Measurements from ENCODE around the gene ZNF423. TPM values are rescaled to one million over a fixed set of nuclear protein-coding genes. Genes with fewer than 3 reads are reported as not detected.

ZNF423 gene
- total and polyA plus RNA-seq, 2 experiments from 2014 or later = 12.3 to 22.2 TPM

DNA sequence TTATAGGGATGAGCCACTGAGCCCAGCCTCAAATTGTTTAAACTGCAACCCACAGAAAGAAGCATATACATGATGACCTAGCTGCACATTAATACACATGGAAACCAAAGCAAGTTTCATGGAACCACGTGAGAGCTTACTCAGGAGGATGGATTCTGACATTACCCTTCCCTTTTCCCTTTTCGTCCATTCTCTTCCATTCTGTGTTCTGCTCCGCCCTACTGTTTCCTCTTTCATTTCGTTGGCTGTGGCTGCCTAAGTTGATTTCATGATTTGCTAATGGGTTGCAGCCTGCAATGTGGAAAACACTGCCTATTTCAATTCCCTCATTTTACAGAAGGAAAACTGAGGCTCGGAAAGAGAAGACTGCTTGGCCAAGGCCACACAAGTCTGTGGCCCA, 305.8 kb downstream of the ZNF423 start:
- Histone ChIP-seq H3K4me1 (ENCODE audit: low read depth) (peaks cover 8% of the 10 kb centered on the region), H3K9me3 (ENCODE audit: low read depth) (no peaks in the 10 kb centered on the region), H3K27ac (no peak overlapping the region), H3K4me3 (no peak overlapping the region), H3K36me3 (no peaks in the 10 kb centered on the region), H3K27me3 (no peaks in the 10 kb centered on the region)
- no peak for DNase-seq (ENCODE audit: low read depth in 1 of 2, low spot score in 1 of 2)
- TF ChIP-seq, protein P1, sequence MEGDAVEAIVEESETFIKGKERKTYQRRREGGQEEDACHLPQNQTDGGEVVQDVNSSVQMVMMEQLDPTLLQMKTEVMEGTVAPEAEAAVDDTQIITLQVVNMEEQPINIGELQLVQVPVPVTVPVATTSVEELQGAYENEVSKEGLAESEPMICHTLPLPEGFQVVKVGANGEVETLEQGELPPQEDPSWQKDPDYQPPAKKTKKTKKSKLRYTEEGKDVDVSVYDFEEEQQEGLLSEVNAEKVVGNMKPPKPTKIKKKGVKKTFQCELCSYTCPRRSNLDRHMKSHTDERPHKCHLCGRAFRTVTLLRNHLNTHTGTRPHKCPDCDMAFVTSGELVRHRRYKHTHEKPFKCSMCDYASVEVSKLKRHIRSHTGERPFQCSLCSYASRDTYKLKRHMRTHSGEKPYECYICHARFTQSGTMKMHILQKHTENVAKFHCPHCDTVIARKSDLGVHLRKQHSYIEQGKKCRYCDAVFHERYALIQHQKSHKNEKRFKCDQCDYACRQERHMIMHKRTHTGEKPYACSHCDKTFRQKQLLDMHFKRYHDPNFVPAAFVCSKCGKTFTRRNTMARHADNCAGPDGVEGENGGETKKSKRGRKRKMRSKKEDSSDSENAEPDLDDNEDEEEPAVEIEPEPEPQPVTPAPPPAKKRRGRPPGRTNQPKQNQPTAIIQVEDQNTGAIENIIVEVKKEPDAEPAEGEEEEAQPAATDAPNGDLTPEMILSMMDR (IDR thresholded peaks at IDR 0.05; ENCODE audit: low read depth, low read length) = no peak

- TF ChIP-seq, protein P1 (IDR thresholded peaks at IDR 0.05; ENCODE audit: low read depth, low read length) = no peak
- no peak for DNase-seq (ENCODE audit: low read depth in 1 of 2, low spot score in 1 of 2)
- no peak overlapping the region for H3K27ac ChIP-seq
- H3K36me3 ChIP-seq = no peaks in the 10 kb centered on the region
- H3K4me1 ChIP-seq (ENCODE audit: low read depth) = peaks cover 8% of the 10 kb centered on the region
- no peaks in the 10 kb centered on the region for H3K9me3 ChIP-seq (ENCODE audit: low read depth)
- no peaks in the 10 kb centered on the region for H3K27me3 ChIP-seq
- no peak overlapping the region for H3K4me3 ChIP-seq
Observed at GRCh38 chr16:49548325-49548970, 307.5 kb downstream of the ZNF423 start.

DNA sequence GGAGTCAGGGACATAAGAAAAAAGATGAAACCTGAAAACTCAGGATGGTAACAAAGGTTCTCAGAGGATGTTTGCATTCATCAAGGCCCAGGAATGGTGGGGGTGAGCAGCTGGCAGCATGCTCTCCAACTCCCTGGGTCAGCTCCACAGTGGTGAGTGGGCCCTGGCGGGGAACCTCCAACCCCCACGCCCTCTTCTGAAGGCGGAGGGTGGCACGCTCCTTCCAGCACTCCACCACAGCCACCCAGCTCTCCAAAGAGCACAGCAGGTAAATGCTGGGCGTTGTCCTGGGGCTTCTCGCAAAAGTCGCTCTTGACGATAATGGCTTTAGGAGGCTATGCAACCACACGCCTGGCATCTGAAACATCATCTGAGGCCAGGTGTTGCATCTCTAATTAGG, 308.5 kb downstream of the ZNF423 start:
- Histone ChIP-seq H3K9me3 (ENCODE audit: low read depth) (no peaks in the 10 kb centered on the region), H3K4me3 (no peak overlapping the region), H3K36me3 (no peaks in the 10 kb centered on the region), H3K4me1 (ENCODE audit: low read depth) (peaks cover 8% of the 10 kb centered on the region), H3K27ac (no peak overlapping the region), H3K27me3 (no peaks in the 10 kb centered on the region)
- TF ChIP-seq, protein P1 (IDR thresholded peaks at IDR 0.05; ENCODE audit: low read depth, low read length) = no peak
- DNase-seq (ENCODE audit: low read depth in 1 of 2, low spot score in 1 of 2) = no peak

DNA sequence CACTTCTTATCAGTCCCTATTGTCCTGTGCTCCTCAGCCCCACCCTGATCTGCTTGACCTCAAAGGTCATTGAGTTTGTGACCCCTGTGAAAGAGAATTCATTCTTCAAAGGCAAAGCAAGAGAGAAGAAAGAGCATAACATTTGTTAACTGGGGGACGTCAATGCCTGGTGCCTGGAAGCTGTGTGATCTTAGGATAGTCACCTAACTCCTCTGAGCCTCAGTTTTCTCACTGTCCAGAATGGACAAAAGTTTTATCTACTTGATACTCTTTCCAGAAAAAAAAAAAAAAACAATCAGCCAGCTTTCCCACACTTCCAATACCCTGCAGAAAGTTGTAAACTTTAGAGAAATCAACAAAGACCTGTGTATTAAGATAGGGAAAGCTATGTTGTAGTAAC, 309.2 kb downstream of the ZNF423 start:
- no peak overlapping the region for H3K27ac ChIP-seq
- no peak for DNase-seq (ENCODE audit: low read depth in 1 of 2, low spot score in 1 of 2)
- no peaks in the 10 kb centered on the region for H3K27me3 ChIP-seq
- H3K9me3 ChIP-seq (ENCODE audit: low read depth) = no peaks in the 10 kb centered on the region
- H3K36me3 ChIP-seq = no peaks in the 10 kb centered on the region
- no peak overlapping the region for H3K4me3 ChIP-seq
- H3K4me1 ChIP-seq (ENCODE audit: low read depth) = peaks cover 8% of the 10 kb centered on the region
- TF ChIP-seq, protein P1 (IDR thresholded peaks at IDR 0.05; ENCODE audit: low read depth, low read length) = no peak

- no peak overlapping the region for H3K4me3 ChIP-seq
- TF ChIP-seq, protein P1 (IDR thresholded peaks at IDR 0.05; ENCODE audit: low read depth, low read length) = no peak
- H3K27ac ChIP-seq = no peak overlapping the region
- no peaks in the 10 kb centered on the region for H3K27me3 ChIP-seq
- DNase-seq (ENCODE audit: low read depth in 1 of 2, low spot score in 1 of 2) = no peak
- H3K9me3 ChIP-seq (ENCODE audit: low read depth) = no peaks in the 10 kb centered on the region
- peaks cover 8% of the 10 kb centered on the region for H3K4me1 ChIP-seq (ENCODE audit: low read depth)
- H3K36me3 ChIP-seq = no peaks in the 10 kb centered on the region
Observed at GRCh38 chr16:49545741-49546448, 310.0 kb downstream of the ZNF423 start.
